B cell (primary cell): Measurements from ENCODE around the gene NOXO1. TPM values are rescaled to one million over a fixed set of nuclear protein-coding genes. Genes with fewer than 3 reads are reported as not detected.

ENCODE experiments used
- ATAC-seq: fragments of 200-7000 bp; cut with Tn5 transposase; one replicate; pipeline ENCODE4 v1.10.0; 2021; ENCODE audit warnings: low read depth, mild to moderate bottlenecking, moderate number of reproducible peaks, moderate library complexity
- CTCF ChIA-PET: fragments of 350-600 bp; sonication (Branson Sonifier 250); formaldehyde crosslinking; loops from one replicate; lab custom pipeline; 2021; ENCODE audit warnings: antibody characterized with exemption, inconsistent platforms; lab: Charles Lee
- POLR2A ChIA-PET: fragments of 350-600 bp; sonication (Branson Sonifier 250); formaldehyde crosslinking; loops from one replicate; lab custom pipeline; 2021; ENCODE audit warnings: antibody characterized with exemption; lab: Charles Lee
- DNase-seq: peaks from one replicate; pipeline ENCODE4 v3.0.0; 2013
- H2AFZ ChIP-seq: 2 replicates; pipeline ENCODE4 v1.6.1; 2012; ENCODE audit warnings: mild to moderate bottlenecking, low read depth, low read length; ENCODE audit not compliant: insufficient read depth, poor library complexity, severe bottlenecking
- H3K27ac ChIP-seq, 2 donors: 1 replicate in 1 of 2; 2 replicates in 1 of 2; pipeline ENCODE4 v1.5.1; 2012 to 2013; ENCODE audit warnings: low read length in 2 of 2, mild to moderate bottlenecking in 2 of 2, moderate library complexity in 1 of 2
- H3K27me3 ChIP-seq, 4 experiments: fragments of 200-600 bp in 1 of 4; sonication (generic) in 1 of 4; replicated peaks in 1 of 4; 1 replicate in 2 of 4; 2 replicates in 2 of 4; pipeline versions ENCODE4 v1.6.1 to v1.7.0; 2013 to 2016; ENCODE audit warnings: low read length in 3 of 4, mild to moderate bottlenecking in 2 of 4, mixed read lengths in 1 of 4, moderate library complexity in 1 of 4; ENCODE audit not compliant: insufficient read depth in 4 of 4, control insufficient read depth in 3 of 4; ENCODE audit errors: control extremely low read depth in 1 of 4
- H3K36me3 ChIP-seq, 2 experiments: replicated peaks in 1 of 2; 1 replicate in 1 of 2; 2 replicates in 1 of 2; pipeline versions ENCODE4 v1.6.1 to v1.7.1; 2013; ENCODE audit warnings: low read length in 1 of 2; ENCODE audit not compliant: insufficient read depth in 2 of 2, control insufficient read depth in 1 of 2; ENCODE audit errors: control extremely low read depth in 1 of 2, extremely low read depth in 1 of 2
- H3K4me1 ChIP-seq, 2 donors: fragments of 200-600 bp in 1 of 2; sonication (generic) in 1 of 2; 1 replicate in 1 of 2; 2 replicates in 1 of 2; pipeline versions ENCODE4 v1.5.1 to v1.6.1; 2013 to 2017; ENCODE audit warnings: low read length in 2 of 2; ENCODE audit not compliant: control insufficient read depth in 2 of 2, insufficient read depth in 2 of 2
- H3K4me2 ChIP-seq: replicated peaks from 2 replicates; pipeline ENCODE3; 2012; ENCODE audit warnings: mild to moderate bottlenecking, low read depth, low read length; ENCODE audit not compliant: poor library complexity, severe bottlenecking
- H3K4me3 ChIP-seq, 5 experiments: fragments of 200-600 bp in 1 of 5; sonication (generic) in 1 of 5; 1 replicate in 3 of 5; 2 replicates in 2 of 5; pipeline versions ENCODE4 v1.5.1 to v1.7.0; 2011 to 2016; ENCODE audit warnings: low read length in 4 of 5, mild to moderate bottlenecking in 4 of 5, low read depth in 2 of 5, control low read depth in 1 of 5, moderate library complexity in 1 of 5; ENCODE audit not compliant: insufficient read depth in 1 of 5; ENCODE audit errors: control extremely low read depth in 1 of 5, extremely low read depth in 1 of 5
- H3K79me2 ChIP-seq: fragments of 200-600 bp; sonication (generic); one replicate; pipeline ENCODE4 v1.6.0; 2016; ENCODE audit warnings: low read length; ENCODE audit not compliant: control insufficient read depth, insufficient read depth
- H3K9ac ChIP-seq: fragments of 200-600 bp; sonication (generic); 2 replicates; pipeline ENCODE4 v1.6.1; 2017; ENCODE audit warnings: mild to moderate bottlenecking, low read length, moderate library complexity
- H3K9me3 ChIP-seq, 3 donors: one replicate each; pipeline versions ENCODE4 v1.6.1 to v1.7.1; 2013; ENCODE audit warnings: low read length in 2 of 3; ENCODE audit not compliant: control insufficient read depth in 2 of 3, insufficient read depth in 1 of 3; ENCODE audit errors: control extremely low read depth in 1 of 3
- H4K20me1 ChIP-seq: 2 replicates; pipeline ENCODE4 v1.6.0; 2012; ENCODE audit warnings: mild to moderate bottlenecking, low read length; ENCODE audit not compliant: insufficient read depth, control insufficient read depth, poor library complexity, severe bottlenecking
- H3K27ac Mint-ChIP-seq: one replicate; pipeline ENCODE4 v1.8.0; 2021; ENCODE audit warnings: mixed read lengths
- H3K27me3 Mint-ChIP-seq: one replicate; pipeline ENCODE4 v1.8.0; 2021; ENCODE audit warnings: mixed read lengths
- H3K4me1 Mint-ChIP-seq: one replicate; pipeline ENCODE4 v1.8.0; 2021; ENCODE audit warnings: mixed read lengths
- H3K4me3 Mint-ChIP-seq: one replicate; pipeline ENCODE4 v1.8.0; 2021; ENCODE audit warnings: mixed read lengths
- H3K9me3 Mint-ChIP-seq: one replicate; pipeline ENCODE4 v1.8.0; 2022; ENCODE audit warnings: mixed read lengths; ENCODE audit not compliant: insufficient read depth
- EZH2 ChIP-seq: IDR thresholded peaks from 2 replicates; pipeline ENCODE4 v1.6.1; 2012; ENCODE audit warnings: borderline replicate concordance, low read depth, mild to moderate bottlenecking, moderate library complexity, low read length; ENCODE audit not compliant: insufficient read depth, poor library complexity, severe bottlenecking
- WGBS: methylation state at CpG from one replicate; pipeline ENCODE4 v1.1.5; 2013; ENCODE audit warnings: missing lambda C conversion rate; ENCODE audit not compliant: insufficient coverage; 5-methylcytosine and 5-hydroxymethylcytosine counted together
- intact Hi-C: fragments of 100-400 bp; cut with micrococcal nuclease; formaldehyde crosslinking; loops from one replicate; pipeline ENCODE4 v1.10.0; 2022
- polyA plus RNA-seq: library from polyadenylated mRNA; depleted of rRNA; stranded (reverse); fragments of >200 nt; gene quantifications from 2 replicates; pipeline ENCODE4 v1.2.3, GENCODE V29; 2012
- total RNA-seq, 2 donors: library from RNA; stranded (reverse); fragments of 120-200 nt in 1 of 2; gene quantifications; 1 replicate in 1 of 2; 2 replicates in 1 of 2; pipeline versions ENCODE4 v1.2.3 to v1.2.4, GENCODE V29; 2013 to 2022
- TF ChIP-seq, protein P1 (sequence below): fragments of 200-600 bp; IDR thresholded peaks from one replicate; pipeline ENCODE4 v1.8.0; 2022; ENCODE audit warnings: antibody characterized with exemption, mild to moderate bottlenecking

The NOXO1 gene
- total and polyA plus RNA-seq, 2 donors (not counting 1 experiment from before 2014, with no cell fraction given): 0.30 to 0.74 TPM

DNA sequence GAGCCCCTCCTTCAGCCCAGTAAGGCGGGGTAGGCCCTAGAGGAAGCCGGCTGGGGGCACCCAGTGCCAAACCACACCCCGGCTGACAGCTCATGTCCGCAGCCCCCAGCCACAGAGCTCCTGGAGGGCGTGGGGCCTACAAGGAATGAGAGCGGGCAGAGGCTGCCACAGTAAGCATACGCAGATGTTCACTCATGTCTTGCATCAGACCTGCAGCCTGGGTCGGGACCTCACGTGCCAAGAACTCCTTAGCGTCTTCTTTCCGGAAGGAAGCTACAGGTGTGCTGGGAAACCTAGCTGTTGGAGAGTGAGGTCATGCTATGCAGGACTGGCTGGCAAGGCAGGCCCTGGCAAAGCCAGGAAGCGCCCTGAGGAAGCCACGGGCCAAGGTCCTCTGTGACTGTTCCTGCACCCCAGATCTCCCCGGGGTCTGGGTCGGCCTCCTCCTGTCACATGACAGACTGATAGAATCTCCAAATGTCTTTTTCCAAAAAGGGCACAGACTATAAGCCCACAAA, 26.8 kb upstream of the NOXO1 start:
- Histone ChIP-seq H3K36me3 (peaks cover 0 to 13% of the 10 kb centered on the region in 2 experiments), H3K9me3 (no peaks in the 10 kb centered on the region), H2AFZ (no peak overlapping the region), H3K27me3 (no peaks in the 10 kb centered on the region), H3K4me3 (no peak overlapping the region), H3K4me2 (peak overlapping the region; percentile 77), H3K4me1 (peaks cover 42 to 56% of the 10 kb centered on the region in 2 donors), H4K20me1 (peaks cover 62% of the 10 kb centered on the region), H3K79me2 (peaks cover 69% of the 10 kb centered on the region), H3K27ac (no peak overlapping the region), H3K9ac (peak overlapping the region; percentile 63)
- WGBS: 13% methylated on average over 15 of the region's 15 CpGs
- Mint-ChIP-seq H3K27me3 (no peaks in the 10 kb centered on the region), H3K4me3 (peak overlapping the region; percentile 82), H3K27ac (peak overlapping the region; percentile 68), H3K4me1 (peaks cover 47% of the 10 kb centered on the region), H3K9me3 (no peaks in the 10 kb centered on the region)
- TF ChIP-seq, protein P1, sequence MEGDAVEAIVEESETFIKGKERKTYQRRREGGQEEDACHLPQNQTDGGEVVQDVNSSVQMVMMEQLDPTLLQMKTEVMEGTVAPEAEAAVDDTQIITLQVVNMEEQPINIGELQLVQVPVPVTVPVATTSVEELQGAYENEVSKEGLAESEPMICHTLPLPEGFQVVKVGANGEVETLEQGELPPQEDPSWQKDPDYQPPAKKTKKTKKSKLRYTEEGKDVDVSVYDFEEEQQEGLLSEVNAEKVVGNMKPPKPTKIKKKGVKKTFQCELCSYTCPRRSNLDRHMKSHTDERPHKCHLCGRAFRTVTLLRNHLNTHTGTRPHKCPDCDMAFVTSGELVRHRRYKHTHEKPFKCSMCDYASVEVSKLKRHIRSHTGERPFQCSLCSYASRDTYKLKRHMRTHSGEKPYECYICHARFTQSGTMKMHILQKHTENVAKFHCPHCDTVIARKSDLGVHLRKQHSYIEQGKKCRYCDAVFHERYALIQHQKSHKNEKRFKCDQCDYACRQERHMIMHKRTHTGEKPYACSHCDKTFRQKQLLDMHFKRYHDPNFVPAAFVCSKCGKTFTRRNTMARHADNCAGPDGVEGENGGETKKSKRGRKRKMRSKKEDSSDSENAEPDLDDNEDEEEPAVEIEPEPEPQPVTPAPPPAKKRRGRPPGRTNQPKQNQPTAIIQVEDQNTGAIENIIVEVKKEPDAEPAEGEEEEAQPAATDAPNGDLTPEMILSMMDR: no peak
- TF ChIP-seq EZH2: no peak
- no peak for ATAC-seq
- CTCF ChIA-PET: interaction anchor here (1.1 to 1.8 kb wide), 2 partner anchors 50 to 132 kb away, joined by 3 to 10 read pairs; no protein-coding TSS in a partner anchor
- no peak for DNase-seq
- intact Hi-C loops: loop anchor here (2.0 kb wide), 1 partner anchor 43 kb away; the partner anchor contains the start of gene RPS2
- POLR2A ChIA-PET: interaction anchor here (0.5 to 1.5 kb wide), 3 partner anchors 14 to 832 kb away, joined by 3 to 5 read pairs (median 3); no protein-coding TSS in a partner anchor

DNA sequence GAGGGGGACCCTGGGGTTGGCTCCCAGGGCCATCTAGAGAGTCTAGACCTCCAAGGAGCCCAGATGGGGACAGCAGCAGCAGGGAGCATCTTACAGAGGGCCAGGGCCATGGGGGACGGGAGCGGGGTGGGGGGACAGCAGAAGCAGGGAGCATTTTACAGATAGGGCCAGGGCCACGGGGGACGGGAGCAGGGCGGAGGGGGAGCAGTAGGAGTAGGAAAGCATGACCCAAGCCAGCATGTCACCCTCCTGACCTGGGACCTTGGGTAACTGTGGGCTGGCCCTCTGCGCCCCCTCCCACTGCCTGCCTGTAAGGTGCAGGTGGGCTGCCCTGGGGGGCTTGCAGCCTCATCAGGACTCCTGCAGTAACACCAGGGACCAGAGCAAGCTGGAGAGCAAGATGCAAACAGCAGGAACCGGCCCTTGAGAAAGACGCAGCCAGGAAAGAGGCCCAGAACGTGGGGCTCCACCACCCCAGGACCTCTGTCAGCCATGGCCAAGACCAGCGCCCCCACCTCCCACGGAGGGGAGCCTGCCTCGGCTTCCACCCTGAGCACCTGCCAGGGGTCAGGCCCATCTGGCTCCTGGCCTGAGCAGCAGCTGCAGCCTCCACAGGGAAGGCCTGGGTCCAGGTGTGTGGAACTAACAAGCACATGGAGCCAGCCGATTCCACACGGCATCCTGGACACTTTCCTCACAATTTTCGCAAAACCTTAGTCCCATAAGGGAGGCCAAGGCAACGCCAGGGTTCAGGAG, 26.0 kb upstream of the NOXO1 start:
- peaks cover 70% of the 10 kb centered on the region for H4K20me1 ChIP-seq
- Mint-ChIP-seq H3K4me1 (peaks cover 47% of the 10 kb centered on the region), H3K4me3 (peak overlapping the region; percentile 82)

More for the DNA sequence above, 26.0 kb upstream of the NOXO1 start:
- H3K9me3 ChIP-seq: no peaks in the 10 kb centered on the region
- intact Hi-C loops: no loop called here
- H3K4me1 ChIP-seq: peaks cover 42 to 56% of the 10 kb centered on the region in 2 donors
- H3K4me3 ChIP-seq: no peak overlapping the region
- no peaks in the 10 kb centered on the region for H3K27me3 ChIP-seq
- no peak for DNase-seq
- WGBS: 66% methylated on average over 12 of the region's 16 CpGs
- no peaks in the 10 kb centered on the region for H3K9me3 Mint-ChIP-seq
- no peak overlapping the region for H3K27ac ChIP-seq
- H3K4me2 ChIP-seq: peak overlapping the region; percentile 77
- ChIA-PET POLR2A (interaction anchor here (0.7 kb wide), 1 partner anchor 145 kb away, joined by 4 read pairs; no protein-coding TSS in a partner anchor), CTCF (interaction anchor here (1.8 kb wide), 1 partner anchor 133 kb away, joined by 10 read pairs; no protein-coding TSS in a partner anchor)
- peaks cover 74% of the 10 kb centered on the region for H3K79me2 ChIP-seq
- H2AFZ ChIP-seq: no peak overlapping the region
- ATAC-seq: no peak
- peak overlapping the region; percentile 15 for H3K9ac ChIP-seq
- TF ChIP-seq EZH2: no peak
- TF ChIP-seq, protein P1: no peak
- H3K27ac Mint-ChIP-seq: no peak overlapping the region
- H3K27me3 Mint-ChIP-seq: no peaks in the 10 kb centered on the region
- H3K36me3 ChIP-seq: peaks cover 0 to 21% of the 10 kb centered on the region in 2 experiments
